Keratinocyte (primary cell): ENCODE measurements around the gene IL3. TPM values are rescaled to one million over a fixed set of nuclear protein-coding genes. Genes with fewer than 3 reads are reported as not detected.

ENCODE experiments used
- DNase-seq: peaks from one replicate; pipeline ENCODE4 v3.0.0-alpha.2; 2011; ENCODE audit warnings: low read depth, missing footprints, low spot score
- FAIRE-seq: peaks from 2 replicates; lab custom pipeline; 2011; peaks lifted over from hg19 to GRCh38; lab: Jason Lieb, UNC
- H2AFZ ChIP-seq: 2 replicates; pipeline ENCODE4 v1.6.0; 2012; ENCODE audit warnings: low read length, control low read depth, inconsistent platforms; ENCODE audit not compliant: control insufficient read depth
- H3K27ac ChIP-seq: 2 replicates; pipeline ENCODE4 v1.5.1; 2011; ENCODE audit warnings: low read length; ENCODE audit not compliant: control insufficient read depth, insufficient read depth
- H3K27me3 ChIP-seq: 3 replicates; pipeline ENCODE4 v1.6.0; 2011; ENCODE audit warnings: low read length; ENCODE audit not compliant: control insufficient read depth, insufficient read depth; ENCODE audit errors: extremely low read depth
- H3K36me3 ChIP-seq, 2 experiments: 2 replicates in 1 of 2; 3 replicates in 1 of 2; pipeline ENCODE4 v1.5.1; 2011; ENCODE audit warnings: low read length in 2 of 2, mild to moderate bottlenecking in 1 of 2; ENCODE audit not compliant: control insufficient read depth in 2 of 2, insufficient read depth in 2 of 2; ENCODE audit errors: extremely low read depth in 1 of 2
- H3K4me1 ChIP-seq: 3 replicates; pipeline ENCODE4 v1.5.1; 2011; ENCODE audit warnings: low read length; ENCODE audit not compliant: control insufficient read depth, insufficient read depth; ENCODE audit errors: extremely low read depth
- H3K4me2 ChIP-seq: 3 replicates; pipeline ENCODE4 v1.6.0; 2011; ENCODE audit warnings: low read depth, low read length; ENCODE audit not compliant: control insufficient read depth, insufficient read depth; ENCODE audit errors: extremely low read depth
- H3K4me3 ChIP-seq, 3 experiments: fragments of 200-600 bp in 1 of 3; sonication (generic) in 1 of 3; 2 replicates in 2 of 3; 3 replicates in 1 of 3; pipeline ENCODE4 v1.5.1; 2011 to 2016; ENCODE audit warnings: low read length in 3 of 3, mild to moderate bottlenecking in 3 of 3, control low read depth in 2 of 3, inconsistent platforms in 1 of 3, low read depth in 1 of 3, mixed read lengths in 1 of 3, mixed run types in 1 of 3, moderate library complexity in 1 of 3; ENCODE audit not compliant: control insufficient read depth in 2 of 3, insufficient read depth in 2 of 3; ENCODE audit errors: extremely low read depth in 1 of 3
- H3K79me2 ChIP-seq: 2 replicates; pipeline ENCODE4 v1.6.0; 2012; ENCODE audit warnings: low read length; ENCODE audit not compliant: control insufficient read depth, insufficient read depth
- H3K9ac ChIP-seq: 3 replicates; pipeline ENCODE4 v1.6.0; 2011; ENCODE audit warnings: low read length; ENCODE audit not compliant: control insufficient read depth, insufficient read depth; ENCODE audit errors: extremely low read depth
- H3K9me1 ChIP-seq: 3 replicates; pipeline ENCODE4 v1.6.0; 2011; ENCODE audit warnings: low read length; ENCODE audit not compliant: control insufficient read depth, insufficient read depth; ENCODE audit errors: extremely low read depth
- H3K9me3 ChIP-seq: 2 replicates; pipeline ENCODE4 v1.5.1; 2012; ENCODE audit warnings: low read depth, low read length; ENCODE audit not compliant: control insufficient read depth
- H4K20me1 ChIP-seq: 3 replicates; pipeline ENCODE4 v1.6.0; 2011; ENCODE audit warnings: low read length; ENCODE audit not compliant: control insufficient read depth, insufficient read depth; ENCODE audit errors: extremely low read depth
- CTCF ChIP-seq, 3 experiments: IDR thresholded peaks in 1 of 3; conservative IDR thresholded peaks in 1 of 3; optimal IDR thresholded peaks in 1 of 3; 2 replicates in 2 of 3; 3 replicates in 1 of 3; pipeline versions ENCODE3 to v1.5.1; 2011; ENCODE audit warnings: low read length in 3 of 3, mild to moderate bottlenecking in 3 of 3, moderate library complexity in 2 of 3, control low read depth in 1 of 3, inconsistent platforms in 1 of 3; ENCODE audit not compliant: insufficient read depth in 2 of 3; ENCODE audit errors: extremely low read depth in 1 of 3
- EZH2 ChIP-seq: IDR thresholded peaks from one replicate; pipeline ENCODE4 v1.6.1; 2012; ENCODE audit warnings: inconsistent platforms, mild to moderate bottlenecking, low read length, moderate library complexity
- dilution Hi-C: fragments of 300-500 bp; cut with MboI; formaldehyde crosslinking; loops from one replicate; pipeline ENCODE4 v1.7.0; 2020; ENCODE audit warnings: low sequenced_read_pairs; ENCODE audit not compliant: extremely low pct_ligation_motif_present
- polyA plus RNA-seq, 5 experiments: library from polyadenylated mRNA; depleted of rRNA in 3 of 5; stranded (reverse) in 3 of 5; stranded (forward) in 1 of 5; unstranded in 1 of 5; fragments of >200 nt; gene quantifications; 1 replicate in 1 of 5; 2 replicates in 3 of 5; 3 replicates in 1 of 5; pipeline versions ENCODE4 v1.2.1 to v1.2.3, GENCODE V29; 2011 to 2012; ENCODE audit warnings: missing spikeins in 2 of 5, low read depth in 1 of 5, low replicate concordance in 1 of 5

Gene IL3
- polyA plus RNA-seq, 1 donor (not counting 4 experiments of a cell fraction or from before 2014, with no cell fraction given) = not detected

- Histone ChIP-seq H2AFZ (no peak overlapping the region), H3K9me1 (peaks cover 2% of the 10 kb centered on the region), H3K9me3 (no peaks in the 10 kb centered on the region), H3K4me3 (no peak overlapping the region), H3K27me3 (no peaks in the 10 kb centered on the region), H3K4me2 (no peak overlapping the region), H3K9ac (no peak overlapping the region), H3K27ac (no peak overlapping the region), H3K36me3 (no peaks in the 10 kb centered on the region), H3K79me2 (no peaks in the 10 kb centered on the region), H4K20me1 (no peaks in the 10 kb centered on the region), H3K4me1 (peaks cover 40% of the 10 kb centered on the region)
- DNase-seq (no peak), FAIRE-seq (no peak)
- no peak for TF ChIP-seq EZH2
- no peak for TF ChIP-seq CTCF (optimal IDR thresholded peaks at IDR 0.05 in 1 of 3, IDR thresholded peaks at IDR 0.05 in 1 of 3, conservative IDR thresholded peaks at IDR 0.05 in 1 of 3; ENCODE audit: extremely low read depth in 1 of 3, insufficient read depth in 2 of 3, low read length in 3 of 3)
- dilution Hi-C loops = no loop called here
Observed at GRCh38 chr5:132098151-132098594, 37.7 kb downstream of the IL3 start.

- no peak overlapping the region for H3K4me2 ChIP-seq
- DNase-seq = no peak
- dilution Hi-C loops = no loop called here
- H3K36me3 ChIP-seq = no peaks in the 10 kb centered on the region
- peaks cover 44% of the 10 kb centered on the region for H3K4me1 ChIP-seq
- FAIRE-seq = no peak
- peaks cover 3% of the 10 kb centered on the region for H3K9me1 ChIP-seq
- H3K27ac ChIP-seq = no peak overlapping the region
- no peak overlapping the region for H3K4me3 ChIP-seq
- no peak for TF ChIP-seq CTCF (optimal IDR thresholded peaks at IDR 0.05 in 1 of 3, IDR thresholded peaks at IDR 0.05 in 1 of 3, conservative IDR thresholded peaks at IDR 0.05 in 1 of 3; ENCODE audit: extremely low read depth in 1 of 3, insufficient read depth in 2 of 3, low read length in 3 of 3)
- no peak for TF ChIP-seq EZH2
- no peaks in the 10 kb centered on the region for H4K20me1 ChIP-seq
- H2AFZ ChIP-seq = no peak overlapping the region
- no peaks in the 10 kb centered on the region for H3K9me3 ChIP-seq
- H3K79me2 ChIP-seq = no peaks in the 10 kb centered on the region
- H3K27me3 ChIP-seq = no peaks in the 10 kb centered on the region
- H3K9ac ChIP-seq = no peak overlapping the region
Observed at GRCh38 chr5:132098621-132099020, 38.2 kb downstream of the IL3 start.
